GM18909 (cell line): ENCODE data around the gene NDUFS3.

ENCODE experiments used
- ATAC-seq: cut with Tn5 transposase; IDR thresholded peaks from one replicate; pipeline ENCODE4 v1.9.1; 2021; ENCODE audit warnings: mild to moderate bottlenecking; ENCODE audit not compliant: unreplicated experiment, poor library complexity

The NDUFS3 gene

DNA sequence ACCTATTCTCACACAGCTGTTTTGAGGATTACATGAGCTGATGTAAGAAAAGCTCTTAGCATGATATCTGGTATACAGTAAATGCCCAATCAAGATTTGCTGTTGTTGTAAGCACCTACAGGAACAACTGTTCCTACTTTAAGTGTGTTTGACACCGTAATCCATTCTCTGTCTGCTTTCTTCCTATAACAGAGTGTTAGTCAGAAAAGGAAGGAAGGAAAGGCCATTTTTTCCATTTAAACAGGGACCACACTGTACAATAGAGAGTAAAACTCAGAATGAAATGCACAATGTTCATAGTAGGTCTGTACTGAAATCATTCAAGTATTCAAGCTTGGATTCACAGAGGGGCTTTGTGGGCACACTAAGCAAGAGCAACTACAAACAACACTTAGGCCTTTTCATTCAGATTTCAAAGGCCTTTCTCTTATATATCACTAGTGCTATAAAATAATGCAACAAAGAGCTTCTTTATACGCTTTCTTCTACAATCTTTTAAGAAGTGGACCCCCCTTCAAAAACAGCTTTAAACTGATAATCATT, 42.0 kb downstream of the NDUFS3 start:
- ATAC-seq, result no peak

DNA sequence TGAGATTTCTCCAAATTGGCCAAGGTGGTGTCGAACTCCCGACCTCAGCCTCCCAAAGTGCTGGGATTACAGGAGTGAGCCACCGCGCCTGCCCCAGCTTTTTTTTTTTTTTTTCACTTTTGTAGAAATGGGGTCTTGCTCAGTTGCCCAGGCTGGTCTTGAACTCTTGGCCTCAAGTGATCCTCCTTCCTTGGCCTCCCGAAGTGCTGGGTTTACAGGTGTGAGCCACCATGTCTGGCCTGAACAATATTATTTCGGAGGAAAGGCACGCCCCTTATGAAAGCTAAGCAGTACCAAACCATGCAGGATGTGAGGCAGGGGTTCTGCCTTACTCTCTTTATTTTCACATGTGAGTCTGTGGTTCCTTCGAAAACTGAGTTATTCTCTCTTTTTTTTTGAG, 47.4 kb downstream of the NDUFS3 start:
- no peak for ATAC-seq

DNA sequence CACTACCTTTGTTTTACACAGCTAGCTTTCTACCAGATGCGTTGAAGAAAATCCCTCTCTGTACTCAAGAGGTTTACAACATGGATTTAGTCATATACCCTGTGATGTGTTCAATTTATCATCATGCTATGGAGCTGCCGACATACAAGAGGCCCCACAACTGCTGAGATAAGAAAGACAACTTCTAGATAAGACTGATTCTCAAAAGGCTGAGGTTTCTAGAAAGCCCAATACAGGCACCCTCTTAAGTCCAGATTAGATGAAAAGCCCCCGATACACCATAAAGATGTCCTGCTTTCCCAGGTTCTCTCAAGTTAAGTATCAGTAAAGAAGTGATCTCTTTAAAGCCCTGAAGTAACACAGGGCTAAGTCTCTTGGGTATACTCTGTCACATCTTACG, 49.2 kb downstream of the NDUFS3 start:
- no peak for ATAC-seq

DNA sequence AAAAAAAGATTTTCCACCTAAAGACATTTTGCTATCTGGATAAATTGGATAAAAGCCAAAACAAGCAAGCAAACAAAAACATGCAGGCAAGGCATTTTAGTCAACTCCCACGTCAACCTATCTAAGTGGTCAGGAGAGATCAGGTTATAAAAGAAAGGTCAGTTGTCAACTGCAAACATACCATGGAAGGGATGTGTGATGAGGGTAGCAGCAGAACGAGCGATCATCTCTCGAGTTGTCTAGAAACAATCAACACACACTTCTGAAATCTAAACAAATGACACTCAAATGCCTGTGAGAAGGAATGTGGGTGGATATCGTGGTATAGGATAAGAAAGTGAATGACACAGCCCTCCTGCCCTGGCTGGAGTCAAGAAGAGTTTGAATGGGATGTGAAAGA, 52.6 kb downstream of the NDUFS3 start:
- no peak for ATAC-seq
